RPMI7951 (cell line): Measurements from ENCODE around the gene ARHGAP12. TPM values are rescaled to one million over a fixed set of nuclear protein-coding genes. Genes with fewer than 3 reads are reported as not detected.

Experiments
- DNase-seq: peaks from one replicate; pipeline ENCODE4 v3.0.0-alpha.2; 2012; ENCODE audit warnings: low read depth
- total RNA-seq: library from RNA; depleted of rRNA; stranded (reverse); fragments of >200 nt; shearing (Covaris generic); gene quantifications from 2 replicates; pipeline ENCODE4 v1.2.3, GENCODE V29; 2014

The ARHGAP12 gene
- total RNA-seq, 1 experiment from 2014 or later = 61.4 TPM

DNA sequence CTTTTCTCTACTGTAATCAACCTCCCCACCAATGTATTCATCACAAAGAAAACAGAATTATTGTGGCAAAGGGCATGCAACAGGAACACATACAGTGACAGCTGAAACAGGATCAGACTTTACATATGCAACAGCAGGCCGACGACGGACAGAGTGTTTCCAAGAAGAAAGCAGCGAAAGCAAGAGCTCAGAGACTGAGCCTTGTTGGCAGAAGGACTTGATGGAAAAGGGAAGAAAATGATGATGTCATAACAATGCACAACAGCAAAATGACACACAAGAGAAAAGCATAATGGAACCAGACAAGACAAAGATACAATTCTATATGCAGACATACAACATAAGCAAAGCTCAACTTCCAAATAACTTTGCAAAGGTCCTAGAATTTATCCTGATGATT, 106.5 kb downstream of the ARHGAP12 start:
- no peak for DNase-seq

DNA sequence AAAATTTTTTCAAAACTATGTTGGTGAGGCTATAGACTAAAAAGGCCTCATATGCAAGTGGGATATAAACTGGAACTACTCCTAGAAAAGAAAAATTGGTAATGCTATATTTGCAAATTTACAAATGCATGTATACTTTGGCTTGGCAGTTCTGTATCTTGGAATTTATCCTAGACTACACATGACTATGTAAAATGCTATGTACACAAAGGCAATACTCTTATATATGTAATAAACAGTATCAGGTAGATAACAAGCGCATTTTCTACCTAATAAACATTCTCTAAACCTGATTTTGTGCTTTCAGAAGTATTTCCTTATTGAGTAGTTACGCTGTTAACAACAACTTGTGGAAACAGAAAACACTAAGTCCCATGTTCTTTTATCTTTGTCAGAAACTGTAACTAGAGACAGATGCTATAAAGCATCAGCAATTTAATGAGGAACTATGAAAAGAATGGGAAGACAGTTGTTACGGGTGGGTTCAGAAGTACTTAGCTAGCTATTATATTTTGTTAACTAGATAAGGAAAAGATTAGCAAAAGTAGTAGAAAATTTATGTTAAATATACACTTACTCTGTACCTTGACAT, 107.8 kb downstream of the ARHGAP12 start:
- no peak for DNase-seq

DNA sequence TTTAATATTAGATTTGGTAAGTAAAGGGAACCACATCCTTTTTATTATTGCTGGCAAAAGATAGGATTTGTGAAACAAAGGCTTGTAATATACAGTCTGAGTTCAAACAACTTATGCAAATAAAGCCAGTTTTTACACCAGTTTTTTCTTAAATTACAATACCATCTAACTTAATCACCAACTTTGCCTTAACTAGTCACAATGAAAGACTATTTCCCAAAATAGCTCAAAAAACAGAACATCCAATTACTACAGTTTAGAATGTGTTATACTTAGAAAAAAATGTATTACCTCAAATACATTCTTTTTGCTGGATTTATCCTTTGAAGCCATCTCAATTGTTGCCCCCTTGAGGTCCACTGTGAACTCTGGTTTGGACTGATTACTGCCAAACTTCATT, 108.5 kb downstream of the ARHGAP12 start:
- no peak for DNase-seq

DNA sequence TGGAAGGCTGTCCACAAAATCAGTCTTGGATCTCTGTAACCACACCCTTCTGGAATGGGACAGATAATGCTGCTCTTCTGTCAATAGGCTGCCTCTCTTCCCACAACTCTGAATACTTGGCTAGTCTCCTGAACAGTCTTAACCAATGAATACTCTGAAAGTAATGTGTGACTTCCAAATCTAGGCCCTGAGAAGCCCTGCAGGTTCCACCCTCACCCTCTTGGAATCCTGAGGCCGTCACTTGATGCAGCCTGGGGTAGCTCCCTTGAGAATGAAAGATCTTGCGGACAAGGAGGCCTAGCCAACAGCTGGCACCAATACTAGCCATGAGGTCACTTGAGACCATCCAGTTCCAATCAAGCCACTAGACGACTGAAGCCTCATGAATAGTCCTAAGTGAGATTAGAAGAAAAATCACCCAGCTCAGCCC, 109.2 kb downstream of the ARHGAP12 start:
- peak; percentile 90 for DNase-seq

DNA sequence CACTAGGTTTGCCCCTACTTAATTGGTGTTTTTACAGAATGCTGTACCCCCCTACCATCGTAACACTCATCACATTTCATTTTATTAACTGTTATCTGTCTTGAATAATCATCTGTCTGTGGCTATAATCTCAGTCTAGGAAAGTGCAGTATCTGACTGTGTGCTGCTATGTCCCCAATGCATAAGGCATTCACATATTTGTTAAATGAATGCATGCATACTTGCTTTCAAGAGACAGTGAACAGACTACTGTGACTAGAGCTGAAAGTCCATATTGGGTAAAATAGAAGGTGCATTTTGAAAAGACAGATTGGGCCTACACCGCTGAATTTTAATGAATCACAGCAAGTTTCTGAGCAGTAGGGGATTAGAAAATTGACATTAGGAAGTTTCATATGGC, 112.3 kb downstream of the ARHGAP12 start:
- DNase-seq = peak; percentile 14

DNA sequence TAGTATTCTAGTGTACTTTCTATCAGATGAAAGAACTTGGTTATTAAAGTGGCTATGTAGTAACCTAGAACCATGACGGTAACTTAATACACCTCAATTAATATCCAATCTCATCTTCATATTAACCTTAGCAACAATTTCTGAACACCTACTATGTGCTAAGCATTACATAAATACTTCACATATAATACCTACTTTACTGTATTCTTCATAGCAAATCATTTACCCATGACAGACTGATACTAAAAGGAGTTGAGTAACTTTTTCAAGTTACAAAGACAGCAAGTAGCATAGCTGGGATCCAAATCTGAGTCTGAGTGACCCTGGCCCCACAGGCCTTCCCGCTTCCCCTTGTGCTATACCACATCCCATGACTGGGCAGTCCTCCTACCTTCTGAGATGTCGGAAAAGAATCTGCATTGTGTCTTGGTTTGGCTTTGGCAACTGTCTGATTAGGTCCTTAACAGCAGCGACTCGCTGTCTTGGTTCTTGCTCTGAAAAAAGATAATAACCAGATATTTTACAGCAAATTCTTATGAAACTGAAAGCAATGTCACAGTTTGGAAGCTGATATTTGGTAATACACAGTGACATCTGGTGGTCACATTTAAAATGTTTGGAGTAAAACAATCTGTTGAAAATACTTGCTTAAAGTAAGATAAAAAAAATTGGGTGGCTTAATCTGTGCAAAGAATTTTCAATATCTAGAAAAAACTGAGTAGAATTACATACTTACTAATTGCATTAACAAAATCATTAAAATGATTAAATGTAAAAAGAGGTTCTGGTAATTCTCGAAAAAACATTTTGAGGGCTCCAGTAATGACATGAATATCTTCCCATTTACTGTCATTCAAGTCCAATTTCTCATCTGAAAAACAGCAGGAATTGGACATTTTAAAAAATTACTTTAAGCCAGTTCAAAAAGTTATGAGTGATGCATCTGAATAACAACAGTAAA, 120.1 kb downstream of the ARHGAP12 start:
- peak; percentile 88 for DNase-seq

DNA sequence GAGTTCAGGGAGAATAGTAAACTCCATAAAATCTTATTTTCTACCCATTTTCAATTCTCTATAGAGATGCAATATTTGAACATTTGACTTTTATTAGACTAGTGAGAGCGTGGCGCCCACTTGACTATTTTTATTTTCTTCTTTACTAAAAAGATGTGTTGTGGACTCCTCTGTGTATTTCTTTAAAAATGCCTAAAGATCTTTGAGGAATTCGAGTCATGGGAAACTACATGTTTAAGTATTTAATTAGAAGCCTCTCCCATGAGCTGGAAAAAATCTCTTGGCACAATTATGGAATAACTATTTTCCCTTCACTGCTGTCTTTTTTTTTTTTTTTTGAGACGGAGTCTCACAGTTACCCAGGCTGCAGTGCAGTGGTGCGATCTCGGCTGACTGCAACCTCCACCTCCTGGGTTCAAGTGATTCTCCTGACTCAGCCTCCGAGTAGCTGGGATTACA, 124.2 kb downstream of the ARHGAP12 start:
- DNase-seq = no peak

DNA sequence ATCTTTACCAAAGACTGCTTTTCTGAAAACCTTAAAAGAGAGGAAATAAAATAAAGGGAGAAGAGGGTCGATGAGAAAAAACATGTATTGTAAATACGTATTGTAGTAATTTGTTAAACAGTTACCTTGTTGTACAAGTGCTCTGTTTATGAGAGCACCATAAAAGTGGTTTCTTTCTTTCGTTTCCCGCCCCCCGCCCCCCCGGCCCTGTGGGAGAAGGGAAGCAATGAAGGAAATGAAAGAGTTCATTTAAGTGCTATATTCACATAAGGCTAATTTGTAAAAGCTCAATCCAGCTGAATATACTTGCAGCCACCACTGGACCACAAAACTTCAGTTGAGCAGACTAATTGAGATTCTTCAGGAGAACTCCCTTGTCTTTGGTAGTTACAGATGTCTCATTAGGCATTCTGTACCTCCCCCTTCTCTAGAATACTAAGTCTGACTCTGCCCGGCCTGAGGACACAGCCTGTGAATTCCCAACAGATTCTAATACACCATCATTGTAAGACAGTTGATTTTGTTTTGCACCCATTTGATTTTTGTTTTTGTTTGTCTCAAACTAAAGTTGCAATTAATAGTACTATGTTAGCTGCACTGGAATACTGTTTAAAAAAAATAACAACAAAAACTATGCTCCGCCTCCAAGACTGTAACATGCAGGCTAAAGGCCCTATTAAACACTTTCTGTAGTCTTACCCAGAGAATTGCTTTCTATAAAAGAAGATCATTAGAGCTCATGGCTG, 124.9 kb downstream of the ARHGAP12 start:
- peak; percentile 68 for DNase-seq

DNA sequence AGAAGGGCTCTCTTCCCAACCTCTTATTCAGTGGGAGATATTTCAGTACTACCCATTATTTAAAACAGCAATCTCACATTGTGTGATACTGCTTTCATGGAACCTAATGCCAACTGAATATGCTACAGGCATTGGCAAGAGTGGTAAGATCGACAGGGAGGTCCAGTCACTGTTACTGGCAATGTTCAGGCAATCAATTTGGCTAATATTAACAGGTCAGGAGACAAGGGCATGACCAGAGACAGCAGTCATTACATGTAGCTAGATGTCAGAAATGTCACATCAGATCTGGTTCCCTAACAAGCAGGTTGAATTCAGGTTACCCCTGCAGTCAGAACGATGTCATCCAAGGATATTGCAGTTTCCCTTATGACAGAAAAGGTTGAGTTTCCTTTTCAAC, 129.4 kb downstream of the ARHGAP12 start:
- DNase-seq = no peak

DNA sequence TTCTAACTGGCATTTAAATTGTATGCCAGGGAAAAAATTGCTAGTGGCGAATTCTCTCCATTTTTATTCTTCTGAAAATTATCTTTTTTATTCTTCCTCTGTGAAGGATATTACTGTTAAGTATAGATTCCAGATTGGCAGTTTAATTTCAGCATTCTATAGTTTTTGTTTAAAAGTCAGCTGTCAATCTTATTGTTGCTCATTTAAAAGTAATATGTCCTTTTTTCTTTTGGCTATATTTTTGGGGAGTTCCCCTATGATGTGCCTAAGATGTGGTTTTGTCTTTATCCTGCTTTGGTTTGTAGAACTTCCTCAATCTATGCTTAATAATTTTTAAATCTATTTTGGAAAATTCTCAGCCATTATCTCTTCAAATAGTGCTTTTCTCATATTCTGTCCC, 135.9 kb downstream of the ARHGAP12 start:
- no peak for DNase-seq

DNA sequence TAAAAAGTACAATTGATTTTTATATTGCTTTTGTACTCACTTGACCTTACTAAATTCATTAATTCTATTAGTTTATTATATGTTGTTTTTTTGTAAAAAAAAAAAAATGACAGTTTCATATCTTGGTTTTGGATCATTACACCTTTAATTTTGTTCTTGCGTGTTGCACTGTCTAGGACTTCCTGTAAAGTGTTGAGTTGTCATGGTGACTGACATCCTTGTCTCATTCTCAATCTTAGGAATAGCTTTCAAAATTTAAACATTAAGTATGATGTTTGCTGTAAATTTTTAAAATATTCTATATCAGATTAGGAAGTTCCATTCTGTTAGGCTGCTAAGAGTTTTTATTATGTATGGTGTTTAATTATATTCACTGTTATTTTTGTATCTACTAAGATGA, 139.1 kb downstream of the ARHGAP12 start:
- no peak for DNase-seq

DNA sequence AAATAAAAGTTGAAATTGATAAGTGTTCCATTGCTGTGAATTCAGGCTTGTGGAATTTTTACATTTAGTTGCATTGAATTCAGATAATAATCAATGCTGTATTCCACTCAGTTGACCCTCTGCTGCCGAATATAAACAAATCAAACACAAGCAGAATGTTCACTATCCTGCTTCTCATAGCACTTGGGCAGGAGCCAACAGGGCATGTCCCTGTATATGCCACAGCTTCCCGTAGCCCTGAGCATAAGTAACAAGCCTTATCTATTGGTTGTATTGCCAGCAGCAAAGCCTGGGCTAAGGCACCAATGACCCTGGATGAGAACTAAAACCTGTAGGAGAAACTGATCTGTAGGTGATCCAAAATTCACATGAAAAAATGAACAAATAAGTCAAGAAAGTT, 145.9 kb downstream of the ARHGAP12 start:
- no peak for DNase-seq

DNA sequence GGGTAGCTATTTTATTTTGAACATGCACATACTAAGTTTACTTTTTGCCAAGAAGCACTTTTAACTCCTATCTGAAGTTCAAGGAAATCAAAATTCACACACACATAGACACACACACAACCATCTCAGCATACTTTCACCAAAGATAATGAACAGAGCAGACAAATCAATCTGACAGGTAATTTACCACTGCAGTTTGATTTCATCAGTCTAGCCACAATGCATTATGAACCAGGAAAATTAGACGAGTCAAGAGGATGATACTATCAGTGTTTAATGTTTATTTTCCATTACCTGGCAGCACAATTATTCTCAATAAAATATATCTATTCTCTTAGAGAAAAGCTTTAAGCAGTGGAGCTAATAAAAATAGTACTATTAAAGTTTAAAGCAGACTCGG, 147.9 kb downstream of the ARHGAP12 start:
- DNase-seq = no peak

DNA sequence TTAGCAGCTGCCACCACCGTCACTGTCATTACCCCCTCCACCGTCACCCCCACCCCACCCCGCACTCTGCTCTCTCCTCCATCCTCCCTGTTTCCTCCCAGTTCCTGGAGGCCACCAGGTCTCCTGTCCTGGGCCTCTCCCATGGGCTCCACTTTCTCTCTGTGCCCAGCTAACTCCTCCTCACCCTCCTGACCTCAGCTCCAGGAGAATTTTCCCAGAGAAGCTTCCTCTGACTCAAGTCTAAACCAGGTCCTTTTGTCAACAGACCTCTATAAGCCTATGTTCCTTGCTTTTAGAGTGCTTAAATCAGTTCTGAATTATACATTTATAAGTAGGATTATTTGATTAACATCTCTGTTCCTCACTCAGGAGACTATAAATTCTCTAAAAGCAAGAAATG, 150.0 kb downstream of the ARHGAP12 start:
- no peak for DNase-seq

DNA sequence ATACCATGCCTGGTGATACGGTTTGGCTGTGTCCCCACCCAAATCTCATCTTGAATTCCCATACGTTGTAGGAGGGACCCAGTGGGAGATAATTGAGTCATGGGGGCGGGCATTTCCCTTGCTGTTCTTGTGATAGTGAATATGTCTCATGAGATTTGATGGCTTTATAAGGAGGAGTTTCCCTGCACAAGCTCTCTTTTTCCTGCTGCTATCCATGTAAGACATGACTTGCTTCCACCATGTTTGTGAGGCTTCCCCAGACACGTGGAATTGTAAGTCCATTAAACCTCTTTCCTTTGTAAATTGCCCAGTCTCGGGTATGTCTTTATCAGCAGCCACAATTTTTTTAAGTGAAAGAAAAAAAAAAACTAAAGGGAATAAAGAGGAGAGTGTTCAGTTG, 152.5 kb downstream of the ARHGAP12 start:
- no peak for DNase-seq

DNA sequence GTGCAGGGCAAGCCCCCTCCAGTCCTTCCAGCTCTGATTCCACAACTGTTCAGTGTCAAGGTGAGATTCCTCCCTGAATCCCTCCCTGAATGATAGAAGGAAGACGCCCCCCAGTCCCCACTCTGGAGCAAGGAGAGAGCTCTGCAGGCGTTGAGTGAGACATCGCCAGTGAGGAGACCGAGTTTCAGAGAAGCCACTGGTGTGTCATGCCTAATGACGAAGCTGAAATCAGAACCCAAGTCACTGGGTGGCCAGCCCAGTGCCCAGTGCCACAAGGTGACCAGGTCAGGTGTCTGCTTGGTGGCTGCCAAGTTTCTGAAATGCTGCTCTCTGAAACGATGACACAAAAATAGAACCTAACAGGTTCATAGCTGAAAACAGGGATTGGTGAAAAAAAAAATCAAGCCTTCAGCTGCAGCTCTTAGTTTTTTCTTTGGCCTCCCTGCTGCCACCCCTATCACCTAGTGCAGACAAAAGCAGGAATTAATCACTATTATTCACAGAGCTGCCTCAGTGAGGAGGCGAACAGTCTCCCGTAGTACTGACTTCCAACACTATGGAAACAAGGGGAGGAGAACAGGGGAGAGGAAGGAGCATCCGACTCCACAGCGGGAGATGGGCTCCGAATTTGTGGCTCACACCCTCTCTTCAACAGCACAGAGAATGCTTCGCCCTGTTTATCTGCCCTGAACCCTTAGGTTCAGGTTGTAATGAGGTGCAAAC, 153.5 kb downstream of the ARHGAP12 start:
- no peak for DNase-seq

DNA sequence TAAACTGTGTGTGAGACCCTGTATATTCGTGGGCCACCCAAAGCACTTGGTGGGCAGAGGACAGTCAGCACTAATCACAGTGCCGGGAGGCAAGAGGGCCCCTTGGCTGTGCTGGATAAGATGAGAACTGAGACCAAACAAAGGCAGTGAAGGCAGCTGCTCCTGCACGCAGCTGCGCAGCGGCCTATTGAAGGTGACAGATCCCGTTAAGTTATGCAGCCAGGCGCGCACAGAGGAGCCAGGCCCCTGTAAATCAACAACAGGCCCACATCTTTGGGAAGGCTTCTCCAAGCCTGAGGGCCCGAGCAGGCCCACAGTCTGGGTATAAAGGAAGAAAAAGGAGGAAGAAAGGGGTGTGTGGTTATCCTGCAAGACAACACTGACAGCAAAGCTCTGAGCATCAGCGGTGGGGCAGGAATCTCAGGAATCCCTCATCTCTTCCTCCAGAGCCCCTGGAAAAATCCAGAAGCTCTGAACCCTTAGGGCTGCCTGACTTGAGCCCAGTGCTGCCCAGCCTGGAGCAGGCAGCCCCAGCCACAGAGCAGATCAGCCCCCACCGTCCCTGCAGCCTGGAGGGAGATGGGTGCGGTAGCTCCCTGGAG, 154.2 kb downstream of the ARHGAP12 start:
- DNase-seq = no peak

DNA sequence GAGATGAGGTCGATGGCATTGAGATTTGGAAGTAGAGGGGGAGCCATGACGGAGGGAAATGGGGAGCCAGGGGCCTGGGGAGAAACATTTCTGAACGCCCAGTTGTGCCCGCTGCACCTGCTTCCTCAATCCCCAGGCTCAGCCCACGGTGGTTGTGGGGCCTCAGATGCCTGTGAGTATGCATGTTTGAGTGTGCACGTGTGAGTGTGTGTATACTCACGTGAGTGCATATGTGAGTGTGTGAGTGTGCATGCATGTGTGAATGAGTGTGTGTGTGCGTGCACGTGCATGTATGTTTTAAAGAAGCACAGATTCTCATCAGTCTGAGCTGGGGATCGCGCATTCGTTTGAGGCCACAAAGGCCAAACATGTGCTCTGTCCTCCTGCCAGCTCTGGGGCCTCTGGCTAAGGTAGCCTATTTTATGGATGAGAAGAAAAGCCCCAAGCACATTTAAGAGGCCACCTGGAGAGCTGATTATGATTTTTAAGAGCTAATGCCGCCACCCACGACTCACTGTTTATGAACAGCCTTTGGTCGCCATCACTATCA, 154.8 kb downstream of the ARHGAP12 start:
- no peak for DNase-seq

DNA sequence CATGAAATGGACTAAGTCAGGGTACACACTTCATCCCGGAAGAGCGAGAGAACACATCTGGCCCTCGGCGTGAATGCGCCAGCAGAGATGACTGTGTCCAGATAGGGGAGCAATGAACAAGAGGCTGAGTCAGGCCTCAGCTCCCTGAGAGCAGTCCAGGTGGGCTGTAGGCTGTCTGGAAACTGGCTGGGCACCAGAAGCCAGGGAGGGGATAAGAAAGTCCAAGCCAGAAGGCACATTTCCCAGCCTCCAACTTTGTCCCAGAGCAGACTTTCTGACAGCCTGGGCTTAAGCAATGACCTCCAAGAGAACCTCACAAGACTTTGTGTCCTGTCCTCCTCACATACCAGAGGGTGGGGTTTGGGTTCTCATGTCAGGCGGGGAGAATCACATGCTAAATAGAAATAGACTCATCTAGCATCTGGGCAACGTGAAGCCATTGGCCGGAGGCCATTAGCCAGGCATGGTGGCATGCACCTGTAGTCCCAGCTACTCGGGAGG, 157.2 kb downstream of the ARHGAP12 start:
- peak; percentile 67 for DNase-seq

DNA sequence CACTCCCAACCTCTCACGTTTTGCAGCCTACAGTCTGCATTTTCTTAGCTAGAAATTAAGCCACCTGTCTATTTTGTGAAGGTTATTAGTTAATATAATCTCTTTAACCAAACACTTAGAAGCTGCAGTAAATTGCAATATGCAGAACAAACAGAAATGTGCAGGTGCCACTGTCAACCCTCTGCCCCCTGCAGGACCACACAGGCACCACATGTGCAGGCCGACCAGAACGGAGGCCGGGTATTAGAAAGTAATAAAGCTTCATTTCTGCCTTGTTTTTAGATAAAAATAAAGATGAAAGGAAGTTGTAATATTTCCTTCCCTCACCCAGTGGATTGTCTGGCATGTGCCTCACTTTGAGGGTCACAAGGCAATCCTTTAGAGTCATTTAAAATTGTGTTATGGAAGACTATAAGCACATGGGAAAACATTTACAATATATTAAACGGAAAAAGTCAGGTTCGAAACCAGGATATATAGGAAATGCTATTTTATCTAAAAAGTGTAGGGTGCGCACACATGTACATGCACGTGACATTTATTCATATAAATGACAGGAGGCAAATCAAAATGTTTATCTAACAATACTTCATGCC, 158.2 kb downstream of the ARHGAP12 start:
- DNase-seq = peak; percentile 30
